ENCODE data around the gene NLGN1.

Gene NLGN1

DNA sequence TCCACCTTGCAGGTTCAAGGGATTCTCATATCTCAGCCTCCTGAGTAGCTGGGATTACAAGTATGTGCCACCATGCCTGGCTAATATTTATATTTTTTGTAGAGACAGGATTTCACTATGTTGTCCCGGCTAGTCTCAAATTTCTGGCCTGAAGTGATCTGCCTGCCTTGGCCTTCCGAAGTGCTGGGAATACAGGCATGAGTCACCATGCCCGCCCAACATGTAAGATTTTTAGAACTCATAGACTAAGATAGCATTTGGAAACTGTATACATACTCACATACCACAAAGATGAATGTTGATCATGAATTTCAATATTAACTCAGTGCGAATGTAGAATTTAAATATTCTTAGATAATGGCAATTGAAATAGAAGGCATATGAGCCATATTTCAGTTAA is 718.9 kb downstream of the NLGN1 start:
- no peak for DNase-seq

DNA sequence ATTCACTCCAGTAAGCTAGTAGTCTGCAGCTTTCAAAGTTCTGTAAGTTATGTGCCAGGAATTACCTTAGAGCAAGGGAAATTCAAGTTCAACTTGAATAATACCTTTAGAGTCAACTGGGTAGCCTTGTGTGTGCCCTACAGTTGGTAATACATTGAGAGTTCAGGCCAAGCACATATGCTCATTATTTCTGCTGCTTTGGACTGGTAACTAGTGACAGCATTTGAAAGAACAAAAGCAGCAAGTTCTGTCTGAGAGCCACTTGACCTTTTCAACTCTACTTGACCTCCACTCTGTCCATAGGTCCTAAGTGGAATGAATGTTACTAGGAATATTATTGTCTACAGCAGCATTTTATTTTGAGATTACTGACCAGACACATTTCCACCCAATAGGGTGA is 723.5 kb downstream of the NLGN1 start:
- DNase-seq = no peak

DNA sequence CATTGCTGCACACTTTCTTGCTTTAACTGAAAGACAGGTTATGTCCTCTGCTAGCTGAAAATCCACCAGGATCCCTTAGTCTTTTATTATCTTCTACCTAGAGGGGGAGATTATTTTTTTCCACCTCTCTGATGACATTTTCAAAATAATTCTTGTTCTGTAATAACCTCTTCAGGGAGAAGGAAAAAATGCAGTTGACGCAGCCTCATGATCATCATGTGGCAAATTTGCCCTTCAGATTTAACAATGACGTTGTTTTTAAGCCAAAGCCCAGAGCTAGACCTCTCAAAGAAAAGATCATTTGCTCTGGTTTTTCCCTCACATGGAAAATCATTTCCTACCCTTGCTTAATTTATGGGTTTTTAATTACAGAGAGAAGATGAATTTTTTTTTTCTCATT is 724.9 kb downstream of the NLGN1 start:
- DNase-seq = no peak

DNA sequence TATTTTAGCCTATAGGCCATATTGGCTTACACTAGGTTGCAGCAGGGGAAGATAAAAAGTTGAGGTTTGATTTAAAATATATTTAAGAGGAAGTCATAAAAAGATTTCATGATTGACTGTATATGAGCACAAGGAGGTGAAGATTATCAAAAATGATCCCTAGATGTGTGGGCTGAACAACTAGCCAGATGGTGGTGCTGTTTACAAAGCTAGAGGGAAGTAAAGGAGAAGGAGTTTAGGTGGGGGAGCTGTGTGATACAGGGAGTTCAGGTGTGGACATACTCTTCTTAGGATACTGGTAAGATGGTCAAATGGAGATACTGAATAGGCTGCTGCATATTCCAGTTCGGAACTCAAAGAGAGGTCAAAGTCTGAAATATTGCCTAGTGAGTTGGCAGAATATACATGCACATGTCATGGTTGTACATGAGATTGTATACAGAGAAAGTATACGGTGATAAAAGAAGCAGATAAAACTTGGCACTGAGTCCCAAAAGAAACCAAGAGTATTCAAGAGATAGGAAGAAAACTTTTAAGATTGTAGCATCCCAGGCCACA is 727.8 kb downstream of the NLGN1 start:
- no peak for DNase-seq

DNA sequence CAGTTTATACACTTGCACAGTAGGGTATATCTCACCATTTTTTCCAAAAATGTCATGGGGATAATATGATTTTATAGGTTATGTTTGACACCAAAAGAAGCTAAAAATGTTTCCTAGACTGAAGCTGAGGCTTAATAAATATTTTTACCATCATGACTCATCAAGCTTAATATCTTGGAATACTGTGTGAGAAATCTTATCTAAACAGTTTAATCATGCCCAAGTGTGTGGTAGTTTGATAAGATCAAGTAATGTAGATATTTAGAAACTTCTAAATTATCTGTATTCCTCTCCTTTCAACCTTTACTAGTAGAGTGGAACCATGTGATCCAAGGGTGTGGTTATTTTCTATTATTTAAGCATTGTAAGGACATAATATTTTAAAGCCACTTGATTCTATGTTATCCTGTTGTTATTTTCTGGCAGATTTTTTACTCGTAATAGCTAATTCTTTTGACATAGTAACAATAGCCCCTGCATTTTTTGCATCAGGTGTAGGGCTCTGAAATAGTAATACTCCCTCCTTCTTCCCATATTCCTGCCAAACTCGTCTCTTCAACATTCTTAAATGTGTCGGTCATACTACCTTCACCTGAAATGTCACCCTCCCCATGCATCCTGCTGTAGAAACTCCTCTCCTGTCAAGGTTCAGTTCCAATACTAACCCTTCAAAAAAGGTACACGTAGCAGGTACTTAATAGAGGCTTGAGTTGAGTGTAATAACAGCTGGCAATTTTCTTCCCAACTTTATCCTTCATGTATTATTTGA is 729.6 kb downstream of the NLGN1 start:
- DNase-seq = no peak

DNA sequence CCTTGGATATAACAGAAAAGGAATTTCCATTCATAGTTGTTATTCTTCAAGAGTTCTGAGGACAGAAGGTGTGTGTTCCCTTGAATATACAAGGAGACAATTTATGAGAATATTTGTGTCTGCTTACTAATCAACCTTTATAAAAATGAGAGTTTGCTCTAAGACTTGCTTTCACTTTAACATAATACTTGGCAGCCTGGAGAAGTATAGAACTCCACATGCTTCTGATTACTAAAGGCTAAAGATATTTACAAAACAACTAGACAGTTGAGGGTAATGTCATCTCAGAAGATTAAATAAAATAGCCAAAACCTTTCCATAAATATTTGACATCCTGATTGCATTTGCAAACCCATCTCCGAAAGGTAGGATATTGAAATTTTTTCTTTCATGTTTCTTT is 734.5 kb downstream of the NLGN1 start:
- DNase-seq = no peak

DNA sequence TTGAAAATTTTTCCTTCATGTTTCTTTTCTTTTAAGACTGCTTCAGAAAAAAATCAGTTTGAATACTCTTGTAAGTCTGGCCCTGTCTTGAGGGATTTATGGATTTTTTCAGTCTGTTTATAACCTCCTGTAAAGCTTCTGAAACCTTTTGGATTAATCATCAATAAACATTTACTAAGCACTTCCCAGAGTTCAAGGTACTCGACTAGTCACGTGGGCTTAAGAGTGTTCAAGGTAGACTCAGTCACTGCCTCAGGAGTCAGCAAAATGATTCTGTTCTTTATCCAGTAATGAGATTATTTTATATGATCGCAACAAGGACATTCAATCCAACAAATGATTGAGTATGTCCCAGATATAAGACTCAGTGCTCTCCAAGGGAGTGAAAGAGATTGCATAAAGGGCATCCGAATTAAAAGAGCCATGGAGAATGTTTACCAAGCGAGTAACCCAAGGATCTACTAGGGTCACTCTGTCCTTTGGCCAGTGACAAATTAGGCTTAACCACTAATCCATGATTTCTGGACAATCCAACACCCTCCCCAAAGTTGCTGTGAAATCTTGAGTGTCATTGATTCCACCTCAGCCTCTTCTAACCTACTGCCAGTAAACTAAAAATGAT is 735.0 kb downstream of the NLGN1 start:
- DNase-seq = no peak

DNA sequence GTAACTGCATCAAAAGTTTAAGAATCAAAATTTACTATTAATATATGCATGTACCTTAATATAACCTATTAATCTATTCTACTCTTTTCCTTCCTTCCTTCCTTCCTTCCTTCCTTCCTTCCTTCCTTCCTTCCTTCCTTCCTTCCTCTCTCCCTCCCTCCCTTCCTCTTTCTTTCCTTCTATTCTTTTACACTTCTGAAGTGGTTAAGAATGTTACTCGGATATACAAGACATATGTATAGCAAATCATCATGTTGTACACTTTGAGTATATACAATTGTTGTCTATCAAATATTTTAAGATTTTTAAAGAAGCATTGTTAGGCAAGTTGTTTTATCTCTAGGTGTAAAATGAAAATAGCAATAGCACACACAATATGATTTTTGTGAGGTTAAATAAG is 748.5 kb downstream of the NLGN1 start:
- DNase-seq = no peak

DNA sequence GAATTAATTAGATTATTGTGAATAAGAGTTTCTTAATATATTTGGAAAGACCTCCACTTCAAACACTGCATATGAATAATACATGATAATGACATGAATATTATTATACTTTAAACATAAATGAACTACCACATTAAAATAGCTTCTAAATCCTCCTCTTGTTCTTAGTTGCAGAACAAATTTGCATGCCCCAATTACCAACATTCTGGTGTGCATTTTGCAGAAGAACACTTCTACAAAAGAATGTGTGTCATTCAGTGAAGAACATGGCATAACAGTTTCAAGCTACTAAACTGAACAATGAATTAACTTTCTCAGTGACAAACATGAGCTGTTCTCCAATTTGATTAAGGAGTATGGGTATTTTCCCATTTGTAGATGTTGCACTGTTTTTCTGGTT is 750.3 kb downstream of the NLGN1 start:
- DNase-seq = no peak

DNA sequence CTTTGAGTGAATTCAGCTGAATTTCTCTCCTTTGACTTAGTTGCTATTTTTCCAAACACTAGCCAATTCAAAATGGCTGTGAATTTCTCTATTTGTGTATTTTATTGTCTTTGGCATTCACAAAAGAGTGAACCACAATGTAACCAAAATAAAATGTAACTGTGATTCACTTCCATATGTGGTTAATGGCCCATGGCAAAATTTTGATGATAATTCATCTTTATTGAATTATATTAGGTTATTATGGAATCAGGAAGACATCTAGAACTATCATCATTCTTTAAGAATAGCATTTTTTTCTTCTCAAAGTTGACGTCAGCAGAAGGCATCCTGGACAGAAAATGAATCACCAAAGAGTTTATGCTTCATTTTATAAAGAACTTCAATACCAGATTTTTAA is 756.3 kb downstream of the NLGN1 start:
- DNase-seq = no peak

DNA sequence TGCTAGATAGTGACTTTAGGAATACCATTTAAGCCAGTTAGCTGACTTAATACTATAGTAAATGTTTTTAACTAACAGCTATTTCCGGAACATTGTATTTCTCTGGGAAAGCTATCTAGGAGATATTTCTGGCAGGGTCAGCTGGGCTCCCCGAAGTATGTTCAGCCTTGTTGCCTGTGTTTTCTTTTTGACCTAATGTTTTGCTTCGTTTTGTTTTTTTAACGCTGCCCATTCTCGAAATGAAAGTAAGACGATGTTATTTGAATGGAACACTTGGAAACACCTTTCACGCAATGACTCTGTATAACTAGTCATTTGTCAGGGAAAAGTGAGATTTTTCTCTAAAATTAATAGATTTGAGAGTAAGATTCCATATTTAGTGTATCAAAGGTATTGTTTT is 758.7 kb downstream of the NLGN1 start:
- DNase-seq = no peak

DNA sequence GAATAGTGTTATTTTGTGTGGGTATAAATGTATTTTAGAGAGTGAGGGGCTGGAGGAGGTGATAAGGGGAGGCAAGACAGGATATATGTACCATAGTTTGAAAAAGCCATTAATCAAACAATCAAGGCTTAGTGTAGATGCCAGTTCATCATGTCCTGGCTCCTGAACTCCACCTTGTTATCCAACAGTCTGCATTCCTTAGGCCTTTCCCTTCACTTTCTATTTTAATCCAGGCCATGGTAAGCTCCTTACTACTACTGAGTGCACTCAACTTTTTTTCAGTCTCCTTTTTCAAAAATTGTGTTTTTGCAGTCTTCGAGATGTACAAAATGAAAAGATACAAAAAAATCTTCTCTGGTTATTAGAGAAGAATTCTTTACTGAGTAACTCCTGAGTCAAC is 761.1 kb downstream of the NLGN1 start:
- no peak for DNase-seq

DNA sequence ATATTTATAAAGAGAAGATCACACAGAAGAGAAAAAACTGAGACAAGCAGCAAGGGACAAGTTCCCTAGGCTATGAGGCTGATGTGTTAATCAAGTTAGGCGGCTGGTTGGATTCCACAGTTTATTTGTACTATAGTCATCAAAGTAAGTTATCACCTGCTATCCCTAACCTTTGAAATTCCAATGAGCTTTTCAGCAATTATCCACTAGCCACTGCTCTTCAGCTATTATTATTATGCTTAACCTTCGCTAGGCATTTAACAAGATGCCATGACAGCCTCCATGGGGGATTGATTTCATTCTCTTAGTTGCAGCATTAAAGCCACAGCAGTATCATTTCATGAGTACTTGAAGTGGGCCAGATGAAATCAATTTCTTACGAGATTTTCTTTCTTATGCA is 762.1 kb downstream of the NLGN1 start:
- no peak for DNase-seq

DNA sequence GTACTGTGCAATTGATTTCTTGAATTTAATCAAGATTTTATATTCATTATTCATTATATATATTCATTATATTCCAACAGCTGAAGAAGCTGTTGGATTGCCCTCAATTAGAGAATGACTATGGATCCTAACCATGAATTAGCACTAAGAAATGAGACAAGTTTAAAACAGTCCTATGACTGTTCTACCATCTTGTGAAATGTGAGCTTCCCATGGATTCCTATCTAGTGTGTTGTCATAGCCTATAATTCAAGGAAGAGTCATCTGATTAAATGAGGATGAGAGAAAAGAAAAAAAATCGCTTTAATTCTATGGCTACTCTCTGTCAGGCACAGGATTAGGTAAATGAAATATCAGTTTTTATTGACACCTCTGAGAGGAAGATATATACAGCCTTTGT is 765.0 kb downstream of the NLGN1 start:
- DNase-seq = no peak

DNA sequence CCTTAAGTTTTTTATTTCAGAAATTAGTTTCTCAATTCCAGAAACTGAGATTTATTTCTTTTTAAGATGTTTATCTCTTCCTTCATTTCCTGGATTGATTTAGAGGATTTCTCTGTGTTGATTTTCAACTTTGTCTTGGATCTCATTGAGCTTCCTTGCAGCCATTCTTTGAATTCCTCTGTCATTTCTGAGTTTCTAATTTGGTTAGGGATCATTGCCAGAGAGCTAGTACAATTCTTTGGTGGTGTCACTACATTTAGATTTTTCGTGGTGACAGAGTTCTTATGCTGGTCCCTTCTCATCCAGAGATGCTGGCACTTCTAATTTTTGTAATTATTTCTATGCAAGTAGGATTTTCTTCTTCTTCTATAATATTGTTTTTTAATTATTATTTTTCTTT is 770.5 kb downstream of the NLGN1 start:
- no peak for DNase-seq

DNA sequence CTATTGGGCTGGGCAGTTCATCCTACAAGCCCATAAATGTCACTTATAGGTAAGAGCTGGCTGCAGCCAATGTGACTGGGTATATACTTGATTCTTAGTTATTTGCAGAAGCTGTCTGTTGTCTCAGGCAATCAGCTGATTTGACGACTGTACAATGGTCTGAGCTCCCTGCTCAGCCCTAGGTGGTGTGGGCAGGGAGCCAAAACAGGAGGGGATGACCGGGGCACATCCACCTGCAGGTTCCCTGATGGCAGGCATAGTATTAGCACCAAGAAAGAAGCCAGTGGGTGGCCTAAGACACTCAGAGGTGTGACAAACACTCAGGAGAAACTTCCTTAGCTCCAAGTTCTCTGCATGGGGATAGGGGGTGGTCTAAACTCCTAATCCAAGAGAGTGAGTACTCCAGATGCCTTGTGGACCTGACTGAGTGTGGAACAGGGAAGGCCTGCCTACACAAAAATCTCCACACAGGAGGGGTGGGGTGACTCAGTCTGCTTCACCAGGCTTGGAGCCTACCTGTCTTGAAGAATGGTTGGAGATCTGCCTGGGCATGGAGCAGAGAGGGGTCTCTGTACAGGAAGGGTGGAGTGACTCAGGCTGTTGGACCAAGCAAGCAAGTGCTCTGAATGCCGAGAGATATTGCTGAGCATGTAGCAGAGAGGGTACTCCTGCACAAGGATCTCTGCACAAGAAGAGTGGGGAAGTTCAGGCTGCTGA is 771.2 kb downstream of the NLGN1 start:
- no peak for DNase-seq

DNA sequence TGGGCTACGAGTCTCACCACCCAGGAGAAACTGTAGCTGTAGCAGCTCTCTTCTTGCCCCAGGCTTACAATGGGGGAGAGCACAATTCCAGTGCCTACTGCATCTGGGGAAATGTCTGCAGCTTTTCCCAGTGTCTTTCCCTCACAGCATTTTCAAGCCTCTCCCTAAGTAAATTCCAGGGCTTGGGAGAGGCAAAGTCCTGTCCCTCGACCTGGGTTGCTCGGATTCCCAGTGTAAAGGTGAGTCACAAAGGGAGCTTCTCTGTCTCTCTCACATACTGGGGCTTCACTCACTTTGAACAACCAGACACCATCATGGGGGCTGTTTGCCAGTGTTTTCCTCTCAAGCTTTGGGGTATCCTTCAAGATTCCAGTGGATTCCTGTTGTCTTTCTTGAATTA is 772.2 kb downstream of the NLGN1 start:
- no peak for DNase-seq

DNA sequence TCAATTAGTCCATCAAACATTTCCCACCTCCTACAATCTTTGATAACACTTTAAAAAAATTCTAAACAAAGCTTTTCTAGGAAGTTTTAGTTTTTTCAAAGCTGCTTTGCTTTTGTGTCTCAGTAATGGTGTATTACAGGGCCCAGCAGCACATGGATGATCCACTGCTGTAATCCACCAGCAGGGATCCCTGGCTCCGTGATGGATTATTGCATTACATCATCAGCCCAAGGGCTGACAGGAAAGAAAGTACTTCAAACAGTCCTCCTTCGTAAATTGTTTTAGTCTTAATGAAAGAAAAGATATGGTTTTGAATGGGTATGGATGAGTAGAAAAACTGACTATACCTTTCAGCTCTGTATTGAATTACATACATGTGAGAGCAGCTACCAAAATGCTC is 772.7 kb downstream of the NLGN1 start:
- DNase-seq = no peak

DNA sequence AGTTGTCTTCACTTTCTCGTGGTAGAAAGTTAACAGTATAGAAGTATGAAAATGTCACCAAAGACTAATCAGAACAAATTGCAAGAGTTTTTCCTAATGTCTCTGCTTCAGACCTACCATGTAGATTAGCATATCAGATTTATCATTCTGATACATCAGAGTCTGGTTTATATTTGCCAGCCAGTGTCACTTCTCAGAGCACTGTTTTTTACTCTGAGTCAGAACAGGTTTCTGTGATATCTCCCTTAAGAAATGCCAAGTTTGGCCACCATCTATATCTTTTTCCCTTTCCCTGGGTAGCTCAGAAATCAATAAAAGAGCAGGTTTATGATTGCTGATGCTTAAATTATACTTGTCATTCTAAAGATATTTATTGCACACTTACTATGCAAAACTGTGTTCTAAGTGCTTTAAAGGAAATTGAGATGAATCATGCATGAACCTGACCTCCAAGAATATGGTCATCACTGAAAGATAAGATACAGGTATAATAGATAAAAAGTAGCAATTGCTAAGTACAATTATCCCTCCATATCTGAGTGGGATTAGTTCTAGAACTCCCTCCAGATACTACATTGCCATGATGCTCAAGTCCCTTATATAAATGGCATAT is 788.9 kb downstream of the NLGN1 start:
- no peak for DNase-seq

DNA sequence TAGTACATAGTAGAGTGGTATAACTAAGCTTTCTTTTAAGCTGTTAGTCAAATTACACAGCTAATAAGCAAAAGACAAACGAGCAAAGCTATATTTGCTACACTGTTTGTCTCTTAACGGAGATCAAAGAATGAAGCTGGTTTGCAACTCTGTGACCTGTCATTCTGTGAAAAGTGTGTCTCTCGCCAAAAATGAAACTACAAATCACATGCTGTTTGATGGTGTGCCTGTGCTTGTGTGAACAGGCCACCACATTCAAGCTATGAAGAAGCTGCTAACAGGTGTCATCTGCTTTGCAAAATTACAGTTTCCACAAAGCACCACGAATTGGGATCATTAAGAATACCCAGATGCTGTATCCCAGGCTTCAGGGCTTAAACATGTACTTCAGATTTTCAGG is 793.8 kb downstream of the NLGN1 start:
- no peak for DNase-seq

DNA sequence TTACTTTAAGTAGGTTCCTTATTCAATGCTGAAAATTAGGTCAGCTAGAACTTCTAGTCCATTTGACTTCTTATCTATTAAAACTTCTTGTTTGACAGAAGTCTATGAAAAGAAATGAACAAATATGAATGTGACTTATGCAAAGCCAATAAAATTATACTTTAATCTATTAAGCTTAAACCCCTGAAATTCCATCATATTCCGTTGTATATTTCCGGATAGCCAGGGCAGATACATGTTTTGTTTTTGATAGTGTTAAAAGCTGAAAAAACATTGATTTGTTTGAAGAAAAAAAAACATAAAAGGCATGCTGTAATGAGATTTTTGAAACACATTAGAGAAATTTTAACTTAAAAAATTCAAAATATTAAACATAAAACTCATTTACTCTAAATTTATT is 794.4 kb downstream of the NLGN1 start:
- DNase-seq = no peak

DNA sequence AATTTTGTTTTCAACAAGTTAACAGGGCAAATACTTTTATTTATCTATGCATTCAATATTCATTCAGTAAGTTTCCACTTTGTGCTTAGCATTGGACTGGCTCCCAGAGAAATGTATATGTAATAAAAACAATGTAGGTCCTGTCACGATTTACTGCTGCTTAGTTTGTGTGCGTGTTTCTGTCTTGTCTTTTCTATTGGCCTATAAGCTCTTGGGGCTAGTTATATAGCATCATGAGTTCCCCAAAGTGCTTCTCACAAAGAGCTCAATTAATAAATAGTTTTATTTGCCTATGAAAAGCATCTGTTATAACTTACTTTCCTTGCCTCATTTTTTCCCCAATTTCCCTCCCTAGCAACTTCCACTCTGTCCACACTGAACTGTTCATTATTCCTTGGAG is 794.9 kb downstream of the NLGN1 start:
- DNase-seq = no peak

DNA sequence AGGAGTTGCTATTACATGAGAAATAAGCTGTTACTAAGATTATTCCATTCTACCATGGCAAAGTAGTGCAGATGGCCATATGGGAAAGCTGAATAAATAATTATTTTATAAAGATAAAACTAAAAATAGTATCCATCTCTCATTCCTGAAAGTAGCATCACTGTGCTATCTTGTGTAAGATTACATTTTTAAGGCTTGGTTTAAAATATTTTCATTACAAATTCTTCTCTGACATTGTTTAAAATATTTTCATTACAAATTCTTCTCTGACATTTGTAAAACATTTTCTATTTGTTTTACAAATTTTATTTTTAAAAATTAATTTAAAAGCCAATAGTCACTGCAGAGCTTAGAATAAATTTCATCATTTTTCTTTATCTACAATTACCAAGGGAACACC is 796.1 kb downstream of the NLGN1 start:
- DNase-seq = no peak

DNA sequence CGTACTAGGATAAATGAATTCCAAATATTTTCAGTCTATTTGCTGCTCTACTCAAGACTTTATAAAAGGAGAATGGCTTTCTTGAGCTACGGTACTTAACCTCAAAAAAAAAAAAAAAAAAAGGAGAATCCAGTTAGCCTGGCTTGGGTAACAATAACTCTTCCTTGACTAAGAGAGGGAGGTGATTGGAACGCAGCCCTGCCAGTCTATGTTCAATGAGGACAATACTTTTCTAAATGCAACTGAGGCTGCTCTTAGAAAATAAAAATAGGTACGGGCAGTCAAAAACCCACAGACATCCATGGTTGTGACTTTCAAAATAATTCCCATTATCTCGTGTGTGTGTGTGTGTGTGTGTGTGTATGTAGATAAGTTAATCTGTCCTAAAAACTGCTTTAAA is 799.9 kb downstream of the NLGN1 start:
- no peak for DNase-seq
